SK-N-MC (cell line): ENCODE results near the gene VRTN.

Experiments
- DNase-seq: peaks from one replicate; pipeline ENCODE4 v3.0.0-alpha.2; 2011; ENCODE audit warnings: low read depth, low spot score
- H3K27ac ChIP-seq: fragments of 200-600 bp; sonication (generic); 2 replicates; pipeline ENCODE4 v1.5.1; 2016; ENCODE audit warnings: mixed run types
- H3K36me3 ChIP-seq: fragments of 200-600 bp; sonication (generic); 2 replicates; pipeline ENCODE4 v1.6.1; 2017; ENCODE audit warnings: antibody characterized with exemption, low read length, mixed read lengths; ENCODE audit not compliant: insufficient read depth
- H3K4me3 ChIP-seq: fragments of 200-600 bp; sonication (generic); 2 replicates; pipeline ENCODE4 v1.5.1; 2016
- H3K9ac ChIP-seq: fragments of 200-600 bp; sonication (generic); 2 replicates; pipeline ENCODE4 v1.8.0; 2017; ENCODE audit warnings: mixed run types, mixed read lengths; ENCODE audit not compliant: insufficient read length
- H3K9me3 ChIP-seq: fragments of 200-600 bp; sonication (generic); 2 replicates; pipeline ENCODE4 v1.6.1; 2017; ENCODE audit warnings: low read depth, mild to moderate bottlenecking, antibody characterized with exemption, low read length, moderate library complexity, mixed read lengths
- EZH2 ChIP-seq: fragments of 200-600 bp; sonication (generic); IDR thresholded peaks from one replicate; pipeline ENCODE4 v1.6.1; 2017; ENCODE audit warnings: antibody characterized with exemption
- FOXP2 ChIP-seq: optimal IDR thresholded peaks from 2 replicates; pipeline ENCODE3; 2011; ENCODE audit warnings: mild to moderate bottlenecking, moderate library complexity; ENCODE audit not compliant: insufficient read depth; ENCODE audit errors: extremely low read length, control extremely low read depth
- POLR2AphosphoS5 ChIP-seq: IDR thresholded peaks from 2 replicates; pipeline ENCODE4 v1.6.1; 2012; ENCODE audit warnings: mild to moderate bottlenecking, low read depth, low read length, borderline replicate concordance

VRTN gene, protein sequence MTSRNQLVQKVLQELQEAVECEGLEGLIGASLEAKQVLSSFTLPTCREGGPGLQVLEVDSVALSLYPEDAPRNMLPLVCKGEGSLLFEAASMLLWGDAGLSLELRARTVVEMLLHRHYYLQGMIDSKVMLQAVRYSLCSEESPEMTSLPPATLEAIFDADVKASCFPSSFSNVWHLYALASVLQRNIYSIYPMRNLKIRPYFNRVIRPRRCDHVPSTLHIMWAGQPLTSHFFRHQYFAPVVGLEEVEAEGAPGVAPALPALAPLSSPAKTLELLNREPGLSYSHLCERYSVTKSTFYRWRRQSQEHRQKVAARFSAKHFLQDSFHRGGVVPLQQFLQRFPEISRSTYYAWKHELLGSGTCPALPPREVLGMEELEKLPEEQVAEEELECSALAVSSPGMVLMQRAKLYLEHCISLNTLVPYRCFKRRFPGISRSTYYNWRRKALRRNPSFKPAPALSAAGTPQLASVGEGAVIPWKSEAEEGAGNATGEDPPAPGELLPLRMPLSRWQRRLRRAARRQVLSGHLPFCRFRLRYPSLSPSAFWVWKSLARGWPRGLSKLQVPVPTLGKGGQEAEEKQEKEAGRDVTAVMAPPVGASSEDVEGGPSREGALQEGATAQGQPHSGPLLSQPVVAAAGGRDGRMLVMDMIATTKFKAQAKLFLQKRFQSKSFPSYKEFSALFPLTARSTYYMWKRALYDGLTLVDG

DNA sequence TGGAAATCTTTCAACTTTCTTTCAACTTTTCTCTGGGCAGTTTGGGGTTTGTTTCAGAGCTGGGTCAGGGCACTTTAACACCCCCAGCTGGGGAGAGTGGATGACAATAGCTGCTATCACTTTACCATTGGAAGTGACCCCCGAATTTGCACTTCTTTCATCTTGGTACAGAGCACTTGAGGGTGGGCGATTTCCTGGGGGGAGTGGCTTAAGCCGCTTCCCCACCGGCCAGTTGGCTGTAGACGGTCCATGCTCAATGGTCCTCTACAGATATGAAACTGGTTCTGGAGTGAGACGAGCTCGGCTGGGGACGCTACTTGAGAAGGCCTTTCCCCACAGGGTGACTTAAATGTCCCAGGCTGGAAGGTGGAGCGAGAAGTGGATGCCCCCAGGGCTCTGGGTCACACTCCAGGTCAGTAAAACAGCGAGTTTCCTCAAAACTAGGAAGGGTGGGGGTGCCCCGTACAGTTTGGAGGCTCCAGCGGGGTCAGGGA lies at the start of gene VRTN:
VRTN (plus strand) TSS at position 231 of the 494 bp plus-strand sequence. CDS start 8,313 bp downstream, outside the sequence.
- Histone ChIP-seq H3K27ac (no peak within 1 kb of the TSS), H3K4me3 (no peak within 1 kb of the TSS), H3K36me3 (no peaks in the 10 kb centered on the region), H3K9me3 (no peaks in the 10 kb centered on the region), H3K9ac (no peak within 1 kb of the TSS)
- no peak for DNase-seq
- TF ChIP-seq FOXP2 (no peak), POLR2AphosphoS5 (no peak), EZH2 (no peak)

GRCh38 chr14:74299061-74299545 lies 49.2 kb upstream of the VRTN start:
- Histone ChIP-seq H3K4me3 (no peak overlapping the region), H3K36me3 (peaks cover 13% of the 10 kb centered on the region; the same call in 1 of the 2 replicates)
- DNase-seq = no peak

GRCh38 chr14:74301594-74302151 lies 46.6 kb upstream of the VRTN start:
- Histone ChIP-seq H3K9me3 (no peaks in the 10 kb centered on the region), H3K9ac (peak overlapping the region; percentile 86), H3K4me3 (peak overlapping the region; percentile 84), H3K27ac (peak overlapping the region; percentile 76; the same call in 1 of the 2 replicates), H3K36me3 (peaks cover 13% of the 10 kb centered on the region; the same call in 1 of the 2 replicates)
- no peak for TF ChIP-seq FOXP2
- TF ChIP-seq POLR2AphosphoS5 = no peak
- TF ChIP-seq EZH2 = no peak
- no peak for DNase-seq

More at GRCh38 chr14:74299061-74299545, 49.2 kb upstream of the VRTN start:
- Histone ChIP-seq H3K27ac (no peak overlapping the region), H3K9ac (no peak overlapping the region), H3K9me3 (no peaks in the 10 kb centered on the region)
- TF ChIP-seq EZH2 = no peak
- TF ChIP-seq FOXP2 = no peak
- no peak for TF ChIP-seq POLR2AphosphoS5

GRCh38 chr14:74302152-74302628 lies 46.1 kb upstream of the VRTN start:
- H3K27ac ChIP-seq = peak overlapping the region; percentile 76
- TF ChIP-seq FOXP2 (no peak), EZH2 (no peak), POLR2AphosphoS5 (no peak)

DNA sequence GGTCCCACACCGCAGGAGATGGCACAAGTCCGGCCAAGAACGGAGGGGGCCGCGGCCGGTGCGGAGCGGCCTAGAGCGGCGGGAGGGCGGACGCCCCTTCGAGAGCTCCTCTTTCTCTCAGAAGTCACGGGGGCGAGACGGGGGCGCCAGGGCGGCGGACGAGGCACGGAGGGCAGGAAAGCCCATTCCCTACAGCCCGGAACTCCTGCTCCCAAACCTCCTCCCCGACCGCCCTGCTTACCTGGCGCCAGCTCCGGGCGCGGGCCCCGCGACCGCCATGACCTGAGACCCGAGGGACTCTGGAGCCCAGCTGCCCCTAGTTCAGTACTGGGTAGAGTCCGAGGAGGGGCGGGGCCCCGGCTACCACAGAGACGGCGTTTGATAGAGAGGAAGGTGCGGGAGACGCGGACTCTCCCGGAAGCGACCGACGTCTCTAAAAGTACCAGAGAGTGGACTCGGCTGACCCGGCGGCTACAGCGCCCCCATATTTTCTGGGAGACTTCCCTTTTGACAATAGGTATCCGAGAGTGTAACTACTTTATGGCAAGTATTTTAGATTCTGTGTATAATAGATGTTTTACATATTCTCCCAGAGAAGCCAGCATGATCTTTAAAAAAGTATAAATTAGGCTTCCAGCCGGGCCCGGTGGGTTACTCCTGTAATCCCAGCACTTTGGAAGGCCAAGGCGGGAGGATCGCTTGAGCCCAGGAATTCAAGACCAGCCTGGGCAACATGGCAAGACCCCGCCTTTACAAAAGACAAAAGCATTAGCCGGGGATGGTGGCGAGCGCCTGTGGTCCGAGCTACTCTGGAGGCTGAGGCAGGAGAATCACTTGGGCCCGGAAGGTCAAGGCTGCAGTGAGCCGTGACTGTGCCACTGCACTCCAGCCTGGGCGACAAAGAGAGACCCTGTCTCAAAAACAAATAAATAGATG lies 45.4 kb upstream of the VRTN start, which contains the start of gene ABCD4:
ABCD4 (minus strand) TSS at position 301 of the 936 bp plus-strand sequence; CDS start at position 279, 22 bp downstream.
- Histone ChIP-seq H3K9me3 (no peaks in the 10 kb centered on the region), H3K36me3 (peaks cover 10% of the 10 kb centered on the region; the same call in 1 of the 2 replicates), H3K27ac (peak within 1 kb of the TSS; percentile 76), H3K4me3 (peak within 1 kb of the TSS; percentile 84), H3K9ac (peak within 1 kb of the TSS; percentile 86)
- TF ChIP-seq POLR2AphosphoS5 = peak; percentile 83
- no peak for TF ChIP-seq EZH2
- peak; percentile 42 for DNase-seq

More at GRCh38 chr14:74302152-74302628, 46.1 kb upstream of the VRTN start:
- no peaks in the 10 kb centered on the region for H3K9me3 ChIP-seq
- H3K4me3 ChIP-seq = peak overlapping the region; percentile 84
- H3K9ac ChIP-seq = peak overlapping the region; percentile 86
- peak; percentile 8 for DNase-seq
- peaks cover 13% of the 10 kb centered on the region; the same call in 1 of the 2 replicates for H3K36me3 ChIP-seq

- no peaks in the 10 kb centered on the region for H3K36me3 ChIP-seq
- H3K27ac ChIP-seq = no peak overlapping the region
- TF ChIP-seq FOXP2 (no peak), EZH2 (no peak), POLR2AphosphoS5 (no peak)
- H3K4me3 ChIP-seq = no peak overlapping the region
- no peak overlapping the region for H3K9ac ChIP-seq
- H3K9me3 ChIP-seq = no peaks in the 10 kb centered on the region
- DNase-seq = no peak
These were observed 39.6 kb upstream of the VRTN start for GRCh38 chr14:74308695-74309094.
